ENCODE results near the gene PLCXD3. TPM values are rescaled to one million over a fixed set of nuclear protein-coding genes. Genes with fewer than 3 reads are reported as not detected.

PLCXD3 gene
- total RNA-seq, 1 experiment from 2014 or later, result 0.04 TPM

DNA sequence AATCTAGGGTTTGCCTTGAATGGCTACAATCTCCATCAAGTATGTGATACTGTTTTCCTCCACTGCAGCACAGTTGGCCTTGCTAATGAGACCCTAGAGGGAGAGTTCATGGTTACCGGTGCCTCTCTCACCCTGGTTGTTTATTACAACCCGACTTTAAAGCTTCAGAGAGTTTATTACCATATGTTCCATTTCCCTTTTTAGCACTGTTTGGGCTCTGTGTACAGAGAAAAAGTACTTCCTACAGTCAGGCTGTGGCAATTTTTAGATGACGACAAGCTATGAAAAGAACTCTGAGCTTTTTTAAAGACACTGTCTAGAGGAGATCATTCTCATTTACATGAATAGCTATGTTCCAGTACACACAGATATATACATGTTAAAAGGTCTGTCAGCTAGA, 48.8 kb upstream of the PLCXD3 start (continued):
- no peak for TF ChIP-seq GRHL2 (CRISPR knock-in tag; IDR thresholded peaks at IDR 0.05; ENCODE audit: insufficient replicate concordance, severe bottlenecking)

- no peak overlapping the region for H3K4me3 Mint-ChIP-seq
- ATAC-seq, result no peak
- no peaks in the 10 kb centered on the region for H3K4me1 Mint-ChIP-seq
- H3K36me3 Mint-ChIP-seq, result no peaks in the 10 kb centered on the region
- H3K9me3 Mint-ChIP-seq, result peaks cover 22% of the 10 kb centered on the region
- no peak overlapping the region for H3K27ac Mint-ChIP-seq
- CTCF ChIA-PET, result no interaction called here
- POLR2A ChIA-PET, result no interaction called here
- no peak for DNase-seq (ENCODE audit: low spot score)
- H3K27me3 Mint-ChIP-seq (ENCODE audit: low read depth), result no peaks in the 10 kb centered on the region
- TF ChIP-seq PREB (CRISPR knock-in tag; IDR thresholded peaks at IDR 0.05; ENCODE audit: borderline replicate concordance) (no peak), MAX (CRISPR knock-in tag; IDR thresholded peaks at IDR 0.05) (no peak), ZMAT4 (CRISPR knock-in tag; IDR thresholded peaks at IDR 0.05) (no peak), ESRRA (CRISPR knock-in tag; IDR thresholded peaks at IDR 0.05; ENCODE audit: borderline replicate concordance) (no peak), NR1H2 (CRISPR knock-in tag; IDR thresholded peaks at IDR 0.05) (no peak), USF2 (CRISPR knock-in tag; IDR thresholded peaks at IDR 0.05) (no peak), NR3C1 (CRISPR knock-in tag; conservative IDR thresholded peaks at IDR 0.05; ENCODE audit: low read depth) (no peak), CREM (CRISPR knock-in tag; IDR thresholded peaks at IDR 0.05) (no peak), CREB1 (CRISPR knock-in tag; IDR thresholded peaks at IDR 0.05) (no peak), FOXJ3 (CRISPR knock-in tag; IDR thresholded peaks at IDR 0.05; ENCODE audit: borderline replicate concordance) (no peak), SMAD4 (CRISPR knock-in tag; IDR thresholded peaks at IDR 0.05) (no peak), NFE2L1 (CRISPR knock-in tag; IDR thresholded peaks at IDR 0.05) (no peak), ZNF121 (CRISPR knock-in tag; IDR thresholded peaks at IDR 0.05) (no peak)
- TF ChIP-seq, protein P1, sequence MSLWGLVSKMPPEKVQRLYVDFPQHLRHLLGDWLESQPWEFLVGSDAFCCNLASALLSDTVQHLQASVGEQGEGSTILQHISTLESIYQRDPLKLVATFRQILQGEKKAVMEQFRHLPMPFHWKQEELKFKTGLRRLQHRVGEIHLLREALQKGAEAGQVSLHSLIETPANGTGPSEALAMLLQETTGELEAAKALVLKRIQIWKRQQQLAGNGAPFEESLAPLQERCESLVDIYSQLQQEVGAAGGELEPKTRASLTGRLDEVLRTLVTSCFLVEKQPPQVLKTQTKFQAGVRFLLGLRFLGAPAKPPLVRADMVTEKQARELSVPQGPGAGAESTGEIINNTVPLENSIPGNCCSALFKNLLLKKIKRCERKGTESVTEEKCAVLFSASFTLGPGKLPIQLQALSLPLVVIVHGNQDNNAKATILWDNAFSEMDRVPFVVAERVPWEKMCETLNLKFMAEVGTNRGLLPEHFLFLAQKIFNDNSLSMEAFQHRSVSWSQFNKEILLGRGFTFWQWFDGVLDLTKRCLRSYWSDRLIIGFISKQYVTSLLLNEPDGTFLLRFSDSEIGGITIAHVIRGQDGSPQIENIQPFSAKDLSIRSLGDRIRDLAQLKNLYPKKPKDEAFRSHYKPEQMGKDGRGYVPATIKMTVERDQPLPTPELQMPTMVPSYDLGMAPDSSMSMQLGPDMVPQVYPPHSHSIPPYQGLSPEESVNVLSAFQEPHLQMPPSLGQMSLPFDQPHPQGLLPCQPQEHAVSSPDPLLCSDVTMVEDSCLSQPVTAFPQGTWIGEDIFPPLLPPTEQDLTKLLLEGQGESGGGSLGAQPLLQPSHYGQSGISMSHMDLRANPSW (CRISPR knock-in tag; conservative IDR thresholded peaks at IDR 0.05; ENCODE audit: low read depth), result no peak
These were observed 47.9 kb upstream of the PLCXD3 start for GRCh38 chr5:41558295-41558694.

DNA sequence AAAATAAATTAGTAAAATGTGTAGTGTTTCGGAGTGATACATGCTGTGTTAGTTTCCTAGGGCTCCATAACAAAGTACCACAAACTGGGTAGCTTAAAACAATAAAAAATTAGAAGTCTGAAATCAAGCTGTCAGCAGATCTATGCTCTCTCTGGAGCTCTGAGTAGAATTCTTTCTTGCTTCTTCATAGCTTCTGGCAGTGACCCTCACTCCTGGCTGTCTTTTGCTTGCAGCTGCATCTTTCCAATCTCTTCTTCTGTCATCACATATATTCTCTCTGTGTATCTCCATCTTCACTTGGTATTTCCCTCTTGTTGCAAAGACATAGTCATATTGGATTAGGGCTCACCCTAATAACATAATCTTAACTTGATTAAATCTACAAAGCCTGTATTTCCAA, 37.6 kb upstream of the PLCXD3 start:
- ChIA-PET POLR2A (no interaction called here), CTCF (no interaction called here)
- no peak for ATAC-seq
- H3K36me3 Mint-ChIP-seq, result no peaks in the 10 kb centered on the region
- no peak for DNase-seq (ENCODE audit: low spot score)
- H3K4me1 Mint-ChIP-seq, result no peaks in the 10 kb centered on the region
- no peak overlapping the region for H3K27ac Mint-ChIP-seq
- peaks cover 26% of the 10 kb centered on the region for H3K9me3 Mint-ChIP-seq
- H3K27me3 Mint-ChIP-seq (ENCODE audit: low read depth), result no peaks in the 10 kb centered on the region; the same call in 1 of the 2 replicates
- no peak overlapping the region for H3K4me3 Mint-ChIP-seq
- TF ChIP-seq ESRRA (CRISPR knock-in tag; IDR thresholded peaks at IDR 0.05; ENCODE audit: borderline replicate concordance) (no peak), ATF6 (CRISPR knock-in tag; IDR thresholded peaks at IDR 0.05) (no peak), AFF4 (CRISPR knock-in tag; IDR thresholded peaks at IDR 0.05; ENCODE audit: borderline replicate concordance) (no peak), PREB (CRISPR knock-in tag; IDR thresholded peaks at IDR 0.05; ENCODE audit: borderline replicate concordance) (no peak), PRRX2 (CRISPR knock-in tag; IDR thresholded peaks at IDR 0.05) (no peak)
- TF ChIP-seq, protein P2, sequence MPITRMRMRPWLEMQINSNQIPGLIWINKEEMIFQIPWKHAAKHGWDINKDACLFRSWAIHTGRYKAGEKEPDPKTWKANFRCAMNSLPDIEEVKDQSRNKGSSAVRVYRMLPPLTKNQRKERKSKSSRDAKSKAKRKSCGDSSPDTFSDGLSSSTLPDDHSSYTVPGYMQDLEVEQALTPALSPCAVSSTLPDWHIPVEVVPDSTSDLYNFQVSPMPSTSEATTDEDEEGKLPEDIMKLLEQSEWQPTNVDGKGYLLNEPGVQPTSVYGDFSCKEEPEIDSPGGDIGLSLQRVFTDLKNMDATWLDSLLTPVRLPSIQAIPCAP (CRISPR knock-in tag; IDR thresholded peaks at IDR 0.05), result no peak

Data from WTC11 (cell line).